SK-N-SH treated with all-trans-retinoic acid at 6 μM for 48 hours (cell line): ENCODE measurements around the gene PPP1R12B.

ENCODE experiments used
- CSRNP3 ChIP-seq: fragments of 250-450 bp; sonication (Bioruptor Pico); IDR thresholded peaks from 2 replicates; pipeline ENCODE4 v1.5.1; 2021; ENCODE audit warnings: mild to moderate bottlenecking, moderate library complexity
- ESRRG ChIP-seq: fragments of 250-450 bp; sonication (Bioruptor Pico); IDR thresholded peaks from 2 replicates; pipeline ENCODE4 v1.6.1; 2021; ENCODE audit warnings: mild to moderate bottlenecking
- ISL1 ChIP-seq: fragments of 250-450 bp; sonication (Bioruptor Pico); IDR thresholded peaks from 2 replicates; pipeline ENCODE4 v2.1.2; 2022; ENCODE audit warnings: mild to moderate bottlenecking, moderate library complexity
- OSR1 ChIP-seq: fragments of 250-450 bp; sonication (Bioruptor Pico); IDR thresholded peaks from 2 replicates; pipeline ENCODE4 v1.8.0; 2022; ENCODE audit warnings: moderate library complexity, mild to moderate bottlenecking, inconsistent platforms
- SNAI2 ChIP-seq: fragments of 250-450 bp; sonication (Bioruptor Pico); IDR thresholded peaks from 2 replicates; pipeline ENCODE4 v1.5.0; 2020; ENCODE audit warnings: mild to moderate bottlenecking, moderate library complexity
- TCF4 ChIP-seq: fragments of 250-450 bp; sonication (Bioruptor Pico); IDR thresholded peaks from 2 replicates; pipeline ENCODE4 v1.8.0; 2021; ENCODE audit warnings: mild to moderate bottlenecking, moderate library complexity, borderline replicate concordance
- TOX ChIP-seq: fragments of 250-450 bp; sonication (Bioruptor Pico); IDR thresholded peaks from 2 replicates; pipeline ENCODE4 v1.8.0; 2021; ENCODE audit warnings: mild to moderate bottlenecking, moderate library complexity, borderline replicate concordance
- ZFP3 ChIP-seq: fragments of 250-450 bp; sonication (Bioruptor Pico); IDR thresholded peaks from 2 replicates; pipeline ENCODE4 v1.5.0; 2020; ENCODE audit warnings: mild to moderate bottlenecking, moderate library complexity
- ZFP30 ChIP-seq: fragments of 450-650 bp; formaldehyde crosslinking; IDR thresholded peaks from 2 replicates; pipeline ENCODE4 v1.5.0; 2022; ENCODE audit warnings: mild to moderate bottlenecking, moderate library complexity
- ZNF565 ChIP-seq: fragments of 450-650 bp; formaldehyde crosslinking; conservative IDR thresholded peaks from 2 replicates; pipeline ENCODE4 v1.5.0; 2020; ENCODE audit warnings: low read depth, mild to moderate bottlenecking, moderate library complexity
- ZNF70 ChIP-seq: fragments of 450-650 bp; formaldehyde crosslinking; IDR thresholded peaks from 2 replicates; pipeline ENCODE4 v1.5.0; 2020; ENCODE audit warnings: mild to moderate bottlenecking, moderate library complexity
- ZNF8 ChIP-seq: fragments of 450-650 bp; formaldehyde crosslinking; IDR thresholded peaks from 2 replicates; pipeline ENCODE4 v1.5.0; 2020; ENCODE audit warnings: mild to moderate bottlenecking, moderate library complexity
- TF ChIP-seq, protein P1 (sequence below): fragments of 250-450 bp; sonication (Bioruptor Pico); IDR thresholded peaks from 2 replicates; pipeline ENCODE4 v1.8.0; 2020; ENCODE audit warnings: mild to moderate bottlenecking, moderate library complexity, borderline replicate concordance
- TF ChIP-seq, protein P2 (sequence below): fragments of 250-450 bp; sonication (Bioruptor Pico); IDR thresholded peaks from 2 replicates; pipeline ENCODE4 v1.8.0; 2021; ENCODE audit warnings: low read depth, mild to moderate bottlenecking, moderate library complexity, borderline replicate concordance

- TF ChIP-seq, protein P1, sequence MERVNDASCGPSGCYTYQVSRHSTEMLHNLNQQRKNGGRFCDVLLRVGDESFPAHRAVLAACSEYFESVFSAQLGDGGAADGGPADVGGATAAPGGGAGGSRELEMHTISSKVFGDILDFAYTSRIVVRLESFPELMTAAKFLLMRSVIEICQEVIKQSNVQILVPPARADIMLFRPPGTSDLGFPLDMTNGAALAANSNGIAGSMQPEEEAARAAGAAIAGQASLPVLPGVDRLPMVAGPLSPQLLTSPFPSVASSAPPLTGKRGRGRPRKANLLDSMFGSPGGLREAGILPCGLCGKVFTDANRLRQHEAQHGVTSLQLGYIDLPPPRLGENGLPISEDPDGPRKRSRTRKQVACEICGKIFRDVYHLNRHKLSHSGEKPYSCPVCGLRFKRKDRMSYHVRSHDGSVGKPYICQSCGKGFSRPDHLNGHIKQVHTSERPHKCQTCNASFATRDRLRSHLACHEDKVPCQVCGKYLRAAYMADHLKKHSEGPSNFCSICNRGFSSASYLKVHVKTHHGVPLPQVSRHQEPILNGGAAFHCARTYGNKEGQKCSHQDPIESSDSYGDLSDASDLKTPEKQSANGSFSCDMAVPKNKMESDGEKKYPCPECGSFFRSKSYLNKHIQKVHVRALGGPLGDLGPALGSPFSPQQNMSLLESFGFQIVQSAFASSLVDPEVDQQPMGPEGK (CRISPR knock-in tag) = no peak
- no peak for TF ChIP-seq SNAI2
- no peak for TF ChIP-seq ZNF8 (CRISPR knock-in tag)
- TF ChIP-seq CSRNP3 (CRISPR knock-in tag) = no peak
- TF ChIP-seq TOX = no peak
- TF ChIP-seq ISL1 (CRISPR knock-in tag) = no peak; the same call in 1 of the 2 replicates
- TF ChIP-seq, protein P2, sequence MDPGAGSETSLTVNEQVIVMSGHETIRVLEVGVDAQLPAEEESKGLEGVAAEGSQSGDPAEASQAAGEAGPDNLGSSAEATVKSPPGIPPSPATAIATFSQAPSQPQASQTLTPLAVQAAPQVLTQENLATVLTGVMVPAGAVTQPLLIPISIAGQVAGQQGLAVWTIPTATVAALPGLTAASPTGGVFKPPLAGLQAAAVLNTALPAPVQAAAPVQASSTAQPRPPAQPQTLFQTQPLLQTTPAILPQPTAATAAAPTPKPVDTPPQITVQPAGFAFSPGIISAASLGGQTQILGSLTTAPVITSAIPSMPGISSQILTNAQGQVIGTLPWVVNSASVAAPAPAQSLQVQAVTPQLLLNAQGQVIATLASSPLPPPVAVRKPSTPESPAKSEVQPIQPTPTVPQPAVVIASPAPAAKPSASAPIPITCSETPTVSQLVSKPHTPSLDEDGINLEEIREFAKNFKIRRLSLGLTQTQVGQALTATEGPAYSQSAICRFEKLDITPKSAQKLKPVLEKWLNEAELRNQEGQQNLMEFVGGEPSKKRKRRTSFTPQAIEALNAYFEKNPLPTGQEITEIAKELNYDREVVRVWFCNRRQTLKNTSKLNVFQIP (CRISPR knock-in tag) = no peak
- TF ChIP-seq ESRRG (CRISPR knock-in tag) = no peak
- no peak for TF ChIP-seq ZNF565 (CRISPR knock-in tag)
- no peak for TF ChIP-seq ZFP30 (CRISPR knock-in tag)
- no peak for TF ChIP-seq ZFP3 (CRISPR knock-in tag)
- no peak for TF ChIP-seq TCF4 (CRISPR knock-in tag)
- TF ChIP-seq OSR1 = no peak
- TF ChIP-seq ZNF70 (CRISPR knock-in tag) = no peak
Measured at GRCh38 chr1:202585590-202585933, 237.1 kb downstream of the PPP1R12B start.
